ENCODE results near the gene RHOBTB3.

- TF ChIP-seq POLR2AphosphoS5 (IDR thresholded peaks at IDR 0.05) (no peak), CTCF (IDR thresholded peaks at IDR 0.05) (no peak), POLR2A (IDR thresholded peaks at IDR 0.05) (no peak)
These were observed 980 bp upstream of the RHOBTB3 start for GRCh38 chr5:95730011-95730700.

All from stomach (tissue), 4 donors.